ENCODE data around the gene PLOD3. TPM values are rescaled to one million over a fixed set of nuclear protein-coding genes. Genes with fewer than 3 reads are reported as not detected.
A peak's percentile ranks its signal among the peaks of the same experiment; 100 is the strongest.

The PLOD3 gene
- total RNA-seq, 1 donor from 2014 or later, result 40.0 TPM

DNA sequence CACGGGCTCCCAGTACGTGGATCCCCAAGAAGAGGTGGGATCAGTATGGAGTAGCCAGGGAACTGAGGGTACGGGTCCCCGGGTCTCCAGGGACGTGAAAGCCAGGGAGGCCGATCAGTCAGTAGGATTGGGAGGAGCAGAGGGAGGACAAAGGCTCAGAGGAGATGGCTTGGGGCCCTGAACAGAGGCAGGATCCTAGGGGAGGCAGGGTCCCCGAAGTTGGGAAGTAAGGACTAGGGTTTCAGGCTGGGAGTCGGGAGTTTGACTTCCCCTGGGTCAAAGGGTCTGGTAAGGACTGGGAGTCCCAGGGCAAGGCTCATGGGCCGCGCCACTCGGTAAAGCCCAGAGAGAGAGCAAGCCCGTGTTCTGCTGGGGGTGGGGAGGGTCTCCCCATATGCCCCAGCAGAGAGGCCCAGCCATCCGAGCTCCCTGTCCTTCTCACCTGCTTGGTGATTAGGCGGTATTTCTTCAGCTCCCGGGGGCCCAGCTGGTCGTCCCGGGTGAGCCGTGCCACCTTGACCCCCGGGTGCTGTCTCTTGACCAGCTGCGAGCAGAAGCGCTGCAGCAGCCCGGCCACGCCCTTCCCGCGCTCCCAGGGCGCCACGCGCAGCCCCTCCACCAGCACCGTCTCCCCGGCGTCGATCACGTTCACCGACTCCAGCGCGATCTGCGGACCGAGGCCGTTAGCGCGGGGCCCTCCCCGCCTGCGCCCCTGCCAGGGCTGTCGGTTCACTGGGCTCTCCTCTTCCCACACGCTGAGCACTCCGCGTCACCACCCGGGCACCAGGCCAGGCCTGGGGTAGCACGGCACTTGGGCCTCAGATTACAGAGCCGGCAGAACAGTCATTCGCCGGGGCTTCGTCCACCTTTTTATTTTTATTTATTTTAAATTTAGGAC is 44.3 kb downstream of the PLOD3 start:
- Mint-ChIP-seq H3K36me3 (ENCODE audit: low read depth) (no peaks in the 10 kb centered on the region), H3K27me3 (peaks cover 73% of the 10 kb centered on the region), H3K27ac (no peak overlapping the region), H3K4me1 (peaks cover 49% of the 10 kb centered on the region), H3K4me3 (no peak overlapping the region), H3K9me3 (no peaks in the 10 kb centered on the region)
- ATAC-seq (ENCODE audit: low read depth) (no peak), DNase-seq (no peak)
- TF ChIP-seq, protein P1, sequence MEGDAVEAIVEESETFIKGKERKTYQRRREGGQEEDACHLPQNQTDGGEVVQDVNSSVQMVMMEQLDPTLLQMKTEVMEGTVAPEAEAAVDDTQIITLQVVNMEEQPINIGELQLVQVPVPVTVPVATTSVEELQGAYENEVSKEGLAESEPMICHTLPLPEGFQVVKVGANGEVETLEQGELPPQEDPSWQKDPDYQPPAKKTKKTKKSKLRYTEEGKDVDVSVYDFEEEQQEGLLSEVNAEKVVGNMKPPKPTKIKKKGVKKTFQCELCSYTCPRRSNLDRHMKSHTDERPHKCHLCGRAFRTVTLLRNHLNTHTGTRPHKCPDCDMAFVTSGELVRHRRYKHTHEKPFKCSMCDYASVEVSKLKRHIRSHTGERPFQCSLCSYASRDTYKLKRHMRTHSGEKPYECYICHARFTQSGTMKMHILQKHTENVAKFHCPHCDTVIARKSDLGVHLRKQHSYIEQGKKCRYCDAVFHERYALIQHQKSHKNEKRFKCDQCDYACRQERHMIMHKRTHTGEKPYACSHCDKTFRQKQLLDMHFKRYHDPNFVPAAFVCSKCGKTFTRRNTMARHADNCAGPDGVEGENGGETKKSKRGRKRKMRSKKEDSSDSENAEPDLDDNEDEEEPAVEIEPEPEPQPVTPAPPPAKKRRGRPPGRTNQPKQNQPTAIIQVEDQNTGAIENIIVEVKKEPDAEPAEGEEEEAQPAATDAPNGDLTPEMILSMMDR (IDR thresholded peaks at IDR 0.05), result no peak
- POLR2A ChIA-PET, result interaction anchor here (0.5 to 1.3 kb wide), 2 partner anchors 9 to 12 kb away, joined by 4 to 11 read pairs; no protein-coding TSS in a partner anchor
- intact Hi-C loops (cut with micrococcal nuclease), result loop anchor here (2.0 kb wide), 1 partner anchor 72 kb away; the partner anchor contains the start of gene FIS1
- CTCF ChIA-PET, result interaction anchor here (0.8 to 1.3 kb wide), 3 partner anchors 19 to 30 kb away, joined by 3 to 6 read pairs (median 3); no protein-coding TSS in a partner anchor

DNA sequence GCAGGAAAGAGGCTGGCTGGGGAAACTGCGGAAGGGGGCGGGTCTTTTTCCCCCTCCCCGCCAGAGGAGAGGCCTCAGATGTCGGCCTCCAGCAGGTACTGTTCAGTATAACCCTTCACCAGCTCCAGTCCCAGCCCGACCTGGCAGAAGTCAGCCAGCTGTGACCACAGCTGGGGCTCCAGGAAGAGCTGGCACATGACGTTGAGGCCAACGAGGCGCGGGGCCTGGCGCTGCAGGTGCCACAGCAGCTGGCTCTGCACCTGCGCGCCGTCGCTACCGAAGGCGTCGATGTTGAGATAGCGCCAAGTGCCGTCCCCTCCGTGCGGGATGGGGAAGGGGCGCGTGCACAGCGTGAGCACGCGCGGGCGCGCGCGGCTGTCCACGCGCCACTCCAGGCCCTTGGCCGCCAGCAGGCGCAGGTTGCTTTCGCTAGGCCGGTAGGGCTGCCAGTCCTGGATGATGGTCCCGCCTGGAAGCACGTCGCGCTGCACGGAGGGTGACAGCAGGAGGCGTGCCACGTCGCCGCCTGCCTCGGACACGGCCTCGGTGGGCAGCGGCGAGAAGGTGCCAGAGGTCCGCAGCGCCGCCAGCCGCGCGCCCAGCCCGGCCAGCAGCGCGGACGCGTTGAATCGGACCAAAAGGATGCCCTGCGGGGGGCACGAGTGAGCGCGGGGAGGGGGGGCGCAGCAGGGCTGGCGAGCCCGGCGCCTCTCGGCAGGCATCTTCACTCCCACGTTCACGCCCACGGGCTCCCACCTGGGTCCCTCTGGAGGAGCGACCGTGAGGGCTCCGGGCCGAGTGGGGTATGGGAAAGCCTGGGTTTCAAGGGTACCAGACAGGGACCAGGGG is 45.2 kb downstream of the PLOD3 start:
- TF ChIP-seq, protein P1 (IDR thresholded peaks at IDR 0.05), result no peak
- Mint-ChIP-seq H3K9me3 (no peaks in the 10 kb centered on the region), H3K4me3 (no peak overlapping the region), H3K27me3 (peaks cover 73% of the 10 kb centered on the region), H3K36me3 (ENCODE audit: low read depth) (no peaks in the 10 kb centered on the region), H3K27ac (no peak overlapping the region), H3K4me1 (peaks cover 49% of the 10 kb centered on the region)
- intact Hi-C loops (cut with micrococcal nuclease), result loop anchor here (2.0 kb wide), 1 partner anchor 73 kb away; the partner anchor contains the start of gene FIS1
- ATAC-seq (ENCODE audit: low read depth) (peak; percentile 18), DNase-seq (peak; percentile 26)
- ChIA-PET CTCF (interaction anchor here (2.8 kb wide), 1 partner anchor 21 kb away, joined by 11 read pairs; no protein-coding TSS in a partner anchor), POLR2A (interaction anchor here (0.9 to 1.3 kb wide), 2 partner anchors 9 to 30 kb away, joined by 3 read pairs; no protein-coding TSS in a partner anchor)

GRCh38 chr7:101171442-101171837 is 45.9 kb downstream of the PLOD3 start:
- intact Hi-C loops (cut with micrococcal nuclease), result no loop called here
- Mint-ChIP-seq H3K36me3 (ENCODE audit: low read depth) (no peaks in the 10 kb centered on the region), H3K4me1 (peaks cover 55% of the 10 kb centered on the region), H3K4me3 (no peak overlapping the region), H3K27me3 (peaks cover 70% of the 10 kb centered on the region), H3K9me3 (no peaks in the 10 kb centered on the region), H3K27ac (peak overlapping the region; percentile 38)
- ATAC-seq (ENCODE audit: low read depth) (no peak), DNase-seq (no peak)
- CTCF ChIA-PET, result interaction anchor here (1.7 to 2.8 kb wide), 2 partner anchors 21 to 27 kb away, joined by 10 to 11 read pairs; no protein-coding TSS in a partner anchor
- POLR2A ChIA-PET, result interaction anchor here (0.9 to 1.3 kb wide), 2 partner anchors 8 to 29 kb away, joined by 3 read pairs; no protein-coding TSS in a partner anchor
- TF ChIP-seq, protein P1 (IDR thresholded peaks at IDR 0.05), result no peak

GRCh38 chr7:101170617-101171441 is 46.6 kb downstream of the PLOD3 start:
- H3K27me3 Mint-ChIP-seq, result peaks cover 69% of the 10 kb centered on the region
- POLR2A ChIA-PET, result interaction anchor here (0.6 to 1.3 kb wide), 4 partner anchors 8 to 495 kb away, joined by 3 to 7 read pairs (median 3); no protein-coding TSS in a partner anchor
- peak overlapping the region; percentile 38 for H3K27ac Mint-ChIP-seq
- ATAC-seq (ENCODE audit: low read depth), result no peak
- CTCF ChIA-PET, result interaction anchor here (1.0 to 2.8 kb wide), 3 partner anchors 22 to 27 kb away, joined by 3 to 11 read pairs (median 10); no protein-coding TSS in a partner anchor
- peaks cover 61% of the 10 kb centered on the region for H3K4me1 Mint-ChIP-seq
- H3K36me3 Mint-ChIP-seq (ENCODE audit: low read depth), result no peaks in the 10 kb centered on the region
- H3K9me3 Mint-ChIP-seq, result no peaks in the 10 kb centered on the region
- intact Hi-C loops (cut with micrococcal nuclease), result no loop called here
- TF ChIP-seq, protein P1 (IDR thresholded peaks at IDR 0.05), result no peak
- DNase-seq, result no peak
- no peak overlapping the region for H3K4me3 Mint-ChIP-seq
